GM19328 (cell line): ENCODE results near the gene MRPL49.

Experiments
- ATAC-seq: cut with Tn5 transposase; IDR thresholded peaks from one replicate; pipeline ENCODE4 v1.9.1; 2021; ENCODE audit warnings: mild to moderate bottlenecking, moderate library complexity; ENCODE audit not compliant: unreplicated experiment

MRPL49 gene

GRCh38 chr11:65121865-65122696, at the start of gene MRPL49, which contains the start of gene FAU:
Gene MRPL49 (plus strand): TSS chr11:65122321. CDS start chr11:65122347, 26 bp downstream.
Gene FAU (minus strand): TSS chr11:65122134. CDS start chr11:65121813, 321 bp downstream.
- peak; percentile 60 for ATAC-seq

GRCh38 chr11:65072631-65072966, 49.5 kb upstream of the MRPL49 start:
- ATAC-seq: no peak

DNA sequence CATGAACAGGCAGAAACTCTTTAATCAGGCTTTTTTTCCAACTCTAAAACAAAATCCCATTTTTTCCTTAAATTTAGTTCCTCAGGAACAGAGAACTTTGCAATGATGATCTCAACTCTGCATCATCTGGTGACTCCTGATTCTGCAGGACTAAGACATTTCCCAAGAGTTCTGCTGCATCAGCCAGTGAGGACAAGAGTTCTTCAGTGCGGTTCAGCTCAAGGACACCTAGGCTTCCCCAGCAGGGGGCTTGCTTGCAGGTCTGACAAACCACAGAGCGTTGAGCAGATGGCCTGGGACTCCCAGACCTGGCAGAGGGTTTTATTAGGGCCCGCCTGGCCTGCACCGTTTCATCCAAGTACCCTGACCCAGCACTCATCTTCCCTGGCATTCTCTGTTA, 44.7 kb upstream of the MRPL49 start:
- no peak for ATAC-seq

- ATAC-seq: no peak
These were observed 44.0 kb upstream of the MRPL49 start for GRCh38 chr11:65078151-65078550.

DNA sequence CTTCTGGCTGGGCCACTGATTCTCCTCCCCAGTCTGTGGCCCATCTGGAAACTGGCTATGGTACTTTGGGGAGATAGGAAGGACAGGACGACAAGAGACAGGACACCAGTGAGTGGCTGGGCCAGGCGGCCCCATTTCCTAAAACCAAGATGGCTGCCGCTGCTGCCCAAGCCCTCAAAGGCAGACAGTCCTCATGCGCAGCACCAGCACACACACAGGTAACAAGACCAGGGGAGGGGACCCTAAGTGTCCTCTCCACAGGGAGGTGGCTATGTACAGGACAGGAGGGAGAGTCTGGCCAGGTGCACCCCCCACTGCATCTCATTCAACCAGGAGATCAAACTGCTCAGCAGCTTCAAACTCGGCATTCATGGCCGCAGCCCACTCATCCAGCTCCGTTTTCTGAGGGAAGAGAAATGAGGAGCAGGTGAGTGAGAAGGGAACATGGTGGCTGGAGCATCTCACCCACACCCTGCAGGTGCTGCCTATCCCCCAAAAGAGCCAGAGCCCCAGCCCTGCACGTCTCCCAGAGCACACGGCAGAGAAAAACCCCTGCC, 43.3 kb upstream of the MRPL49 start:
- no peak for ATAC-seq

- ATAC-seq: peak; percentile 18
These were observed 38.8 kb upstream of the MRPL49 start for GRCh38 chr11:65083134-65083833.

DNA sequence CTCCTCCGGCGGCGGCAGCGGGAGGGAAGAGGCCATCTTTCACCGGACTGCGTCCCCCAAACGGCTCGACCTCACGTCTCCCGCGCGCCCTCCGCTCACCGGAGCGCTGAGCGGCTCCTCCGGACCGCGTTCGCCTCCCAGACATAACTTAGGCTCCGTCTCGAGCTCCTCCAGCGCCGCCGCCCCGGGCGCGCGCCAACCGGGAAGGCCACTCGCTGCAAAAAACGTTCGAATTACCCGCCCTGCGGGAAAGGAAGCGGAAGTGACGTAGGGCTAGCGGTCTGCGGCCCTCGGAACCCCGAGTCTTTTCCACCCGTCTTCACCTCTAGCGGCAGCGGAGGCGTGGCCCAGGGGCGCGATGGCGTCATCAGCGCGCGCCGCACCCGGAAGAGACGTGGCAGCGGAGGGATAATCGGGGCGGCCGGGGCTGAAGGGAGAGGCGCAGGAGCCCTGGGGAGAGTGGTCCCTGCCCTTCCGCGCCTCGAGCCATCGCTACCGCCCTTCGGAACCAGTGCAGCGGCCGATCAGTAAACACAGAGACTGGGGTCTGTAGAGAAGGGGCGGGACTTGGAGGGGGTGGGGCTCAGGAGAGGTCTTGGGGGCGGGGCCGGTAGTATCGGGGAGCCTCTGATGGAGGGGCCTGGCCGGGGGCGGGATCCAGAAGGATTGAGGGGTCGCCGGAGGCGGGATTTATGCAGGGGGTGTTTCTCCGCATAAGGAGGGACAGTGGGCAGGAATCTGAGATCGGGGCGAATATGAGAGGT, 38.1 kb upstream of the MRPL49 start, which contains the start of the genes CDCA5 and ZFPL1:
Gene CDCA5 (minus strand): TSS at position 207 of the 764 bp plus-strand sequence. CDS start 62 bp downstream, at position 145.
Gene ZFPL1 (plus strand): TSS at position 389 of the 764 bp plus-strand sequence. CDS start 477 bp downstream, outside the sequence.
- ATAC-seq: peak; percentile 73

DNA sequence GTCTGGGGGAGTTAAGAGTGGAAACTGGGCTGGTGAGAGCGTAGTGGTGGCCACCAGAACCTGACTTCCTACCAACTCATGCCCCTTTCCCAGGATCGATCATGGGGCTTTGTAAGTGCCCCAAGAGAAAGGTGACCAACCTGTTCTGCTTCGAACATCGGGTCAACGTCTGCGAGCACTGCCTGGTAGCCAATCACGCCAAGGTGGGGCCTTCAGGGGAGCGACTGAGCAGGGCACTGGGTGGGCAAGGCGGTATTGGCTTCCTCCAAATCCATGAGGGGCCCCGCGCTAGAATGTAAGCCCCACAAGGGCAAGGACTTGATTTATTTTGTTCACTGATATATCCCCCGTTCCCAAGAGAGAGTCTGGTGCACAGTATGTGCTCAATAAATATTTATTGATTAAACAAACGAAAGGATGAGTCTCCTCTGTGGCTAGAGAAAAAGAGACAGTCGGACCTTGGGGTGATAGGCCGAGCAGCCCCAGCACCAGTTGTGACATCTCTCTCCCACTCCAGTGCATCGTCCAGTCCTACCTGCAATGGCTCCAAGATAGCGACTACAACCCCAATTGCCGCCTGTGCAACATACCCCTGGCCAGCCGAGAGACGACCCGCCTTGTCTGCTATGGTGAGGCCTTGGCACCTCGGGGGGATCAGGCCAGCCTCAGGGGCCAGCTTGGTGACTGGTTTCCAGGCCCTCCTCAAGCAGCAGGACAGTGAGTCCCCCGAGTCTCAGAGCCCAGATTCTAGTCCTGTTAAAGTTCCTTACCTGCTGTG, 37.3 kb upstream of the MRPL49 start:
- ATAC-seq: no peak

- no peak for ATAC-seq
These were observed 36.7 kb upstream of the MRPL49 start for GRCh38 chr11:65085446-65085845.

- ATAC-seq: no peak
These were observed 35.3 kb upstream of the MRPL49 start for GRCh38 chr11:65086809-65087208.

- no peak for ATAC-seq
These were observed 34.9 kb upstream of the MRPL49 start for GRCh38 chr11:65087216-65087615.

GRCh38 chr11:65087827-65088226, 34.3 kb upstream of the MRPL49 start:
- ATAC-seq: no peak

DNA sequence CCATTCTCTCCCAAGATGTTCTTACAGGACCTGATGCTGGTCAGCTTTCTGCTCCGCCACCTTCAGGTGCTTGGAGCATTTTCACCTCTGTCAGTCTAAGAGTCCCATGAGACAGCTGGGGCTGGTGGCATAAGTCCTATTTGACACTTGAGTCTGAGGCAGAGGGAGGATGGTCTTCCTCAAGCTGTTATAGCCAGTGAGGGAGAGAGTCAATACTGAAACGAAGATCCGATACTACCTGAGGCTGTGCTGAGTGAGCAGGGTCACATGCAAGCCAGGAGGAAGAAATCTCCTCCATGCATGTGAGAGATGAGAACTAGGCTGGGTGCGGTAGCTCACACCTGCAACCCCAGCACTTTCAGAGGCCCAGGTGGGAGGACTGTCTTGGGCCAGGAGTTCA, 32.5 kb upstream of the MRPL49 start:
- ATAC-seq: no peak

GRCh38 chr11:65090628-65091027, 31.5 kb upstream of the MRPL49 start:
- no peak for ATAC-seq

DNA sequence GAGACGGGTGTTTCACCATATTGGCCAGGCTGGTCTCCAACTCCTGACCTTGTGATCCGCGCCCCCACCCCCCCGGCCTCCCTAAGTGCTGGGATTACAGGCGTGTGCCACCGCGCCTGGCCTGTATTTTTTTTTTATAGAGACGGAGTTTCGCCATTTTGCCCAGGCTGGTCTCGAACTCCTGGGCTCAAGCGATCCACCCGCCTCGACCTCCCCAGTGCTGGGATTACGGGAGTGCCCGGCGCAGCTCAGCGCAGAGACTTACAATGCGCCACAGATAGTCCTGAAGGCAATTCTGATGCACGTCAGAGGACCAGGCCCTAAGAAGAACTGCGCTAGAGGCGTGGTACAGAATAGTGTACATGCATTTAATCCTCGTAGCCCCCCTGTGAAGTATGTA, 26.7 kb upstream of the MRPL49 start:
- ATAC-seq: no peak

DNA sequence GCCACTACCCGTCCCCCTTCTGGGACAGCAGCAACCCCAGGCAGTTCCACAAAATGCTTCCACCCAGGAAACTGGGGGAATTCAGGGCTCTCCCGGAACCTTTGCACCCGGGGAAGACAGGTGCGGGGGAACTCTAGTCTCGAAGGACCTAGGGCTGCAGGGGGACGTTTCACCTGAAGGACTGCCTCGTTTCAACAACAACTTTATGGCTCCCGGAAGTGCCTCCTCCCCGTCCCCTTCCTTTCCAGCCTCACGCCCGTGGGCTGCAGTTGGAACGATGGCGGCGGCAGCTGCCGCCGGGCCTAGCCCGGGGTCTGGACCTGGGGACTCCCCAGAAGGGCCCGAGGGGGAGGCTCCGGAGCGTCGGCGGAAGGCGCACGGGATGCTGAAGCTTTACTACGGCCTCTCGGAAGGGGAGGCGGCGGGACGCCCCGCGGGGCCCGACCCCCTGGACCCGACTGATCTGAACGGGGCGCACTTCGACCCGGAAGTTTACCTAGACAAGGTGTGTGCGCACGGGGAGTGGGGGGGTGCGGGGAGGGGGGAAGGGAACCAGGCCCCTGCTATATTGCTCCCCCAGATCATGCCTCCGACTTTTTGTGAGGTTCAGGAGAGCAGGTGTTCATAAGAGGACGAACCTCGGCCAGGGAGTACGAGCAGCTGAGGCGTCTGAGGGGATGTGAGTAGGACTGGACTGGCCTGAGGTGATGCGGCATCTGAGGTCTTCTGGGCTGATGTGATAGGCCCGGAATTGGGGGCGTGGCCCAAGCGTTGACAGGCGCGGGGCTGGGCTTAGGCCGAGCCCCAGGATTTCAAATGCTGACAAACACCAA, 25.9 kb upstream of the MRPL49 start, which contains the start of gene VPS51:
Gene VPS51 (plus strand): TSS at position 241 of the 833 bp plus-strand sequence. CDS start 37 bp downstream, at position 278.
- peak; percentile 71 for ATAC-seq

DNA sequence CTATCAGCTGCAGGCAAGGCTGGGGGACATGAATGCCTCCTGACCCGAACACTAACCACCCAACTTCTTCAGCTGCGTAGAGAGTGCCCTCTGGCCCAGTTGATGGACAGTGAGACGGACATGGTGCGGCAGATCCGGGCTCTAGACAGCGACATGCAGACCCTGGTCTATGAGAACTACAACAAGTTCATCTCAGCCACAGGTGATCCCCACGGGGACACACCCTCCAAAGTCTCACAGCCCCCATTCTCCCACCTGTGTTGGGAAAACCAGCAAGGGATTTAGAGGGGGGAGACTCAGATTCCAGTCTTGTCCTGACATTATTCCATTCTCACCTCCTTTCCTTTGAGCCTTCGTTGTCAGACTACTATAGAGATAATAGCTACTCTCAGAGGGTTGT, 25.2 kb upstream of the MRPL49 start:
- ATAC-seq: no peak

DNA sequence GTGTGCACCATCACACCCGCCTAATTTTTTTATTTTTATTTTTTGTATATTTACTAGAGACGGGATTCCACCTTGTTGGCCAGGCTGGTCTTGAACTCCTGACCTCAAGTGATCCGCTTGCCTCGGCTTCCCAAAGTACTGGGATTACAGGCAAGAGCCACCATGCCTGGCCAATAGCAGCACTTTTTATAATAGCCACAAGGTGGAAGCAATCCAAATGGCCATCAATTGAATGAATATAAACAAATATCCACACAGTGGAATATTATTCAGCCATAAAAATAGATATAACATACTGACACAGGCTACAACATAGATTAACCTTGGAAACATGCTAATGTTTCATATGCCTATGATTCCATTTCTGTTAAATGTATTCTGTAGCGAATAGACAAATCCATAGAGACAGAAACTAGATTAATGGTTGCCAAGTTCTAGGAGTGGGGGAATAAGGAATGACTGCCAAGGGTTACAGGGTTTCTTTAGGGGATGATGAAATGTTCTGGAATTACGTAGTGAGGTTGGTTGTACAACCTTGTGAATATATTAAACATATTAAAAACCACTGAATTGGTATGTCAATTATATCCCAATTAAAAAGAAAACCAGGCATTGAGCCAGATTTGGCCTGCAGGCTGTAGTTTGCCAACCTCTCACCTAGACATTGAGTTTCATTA, 21.3 kb upstream of the MRPL49 start:
- ATAC-seq: no peak
